ENCODE results near the gene DEXI.
"Not testable (repeated sequence)": the region's sequence is repeated elsewhere in the genome, so short reads cannot be mapped to it uniquely, and the experiment has no call there.

DNA sequence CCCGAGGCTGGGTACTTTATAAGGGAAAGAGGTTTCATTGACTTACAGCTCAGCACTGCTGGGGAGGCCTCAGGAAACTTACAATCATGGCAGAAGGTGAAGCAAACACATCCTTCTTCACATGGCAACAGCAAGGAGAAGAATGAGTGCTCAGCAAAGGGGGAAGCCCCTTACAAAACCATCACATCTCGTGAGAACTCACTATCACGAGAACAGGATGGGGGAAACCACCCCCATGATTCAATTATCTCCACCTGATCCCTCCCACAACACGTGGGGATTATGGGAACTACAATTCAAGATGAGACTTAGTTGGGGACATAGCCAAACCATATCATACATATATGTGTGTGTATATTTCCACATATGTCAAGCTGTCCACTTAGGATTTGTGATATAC, 24.3 kb upstream of the DEXI start:
- TF ChIP-seq, protein P1, sequence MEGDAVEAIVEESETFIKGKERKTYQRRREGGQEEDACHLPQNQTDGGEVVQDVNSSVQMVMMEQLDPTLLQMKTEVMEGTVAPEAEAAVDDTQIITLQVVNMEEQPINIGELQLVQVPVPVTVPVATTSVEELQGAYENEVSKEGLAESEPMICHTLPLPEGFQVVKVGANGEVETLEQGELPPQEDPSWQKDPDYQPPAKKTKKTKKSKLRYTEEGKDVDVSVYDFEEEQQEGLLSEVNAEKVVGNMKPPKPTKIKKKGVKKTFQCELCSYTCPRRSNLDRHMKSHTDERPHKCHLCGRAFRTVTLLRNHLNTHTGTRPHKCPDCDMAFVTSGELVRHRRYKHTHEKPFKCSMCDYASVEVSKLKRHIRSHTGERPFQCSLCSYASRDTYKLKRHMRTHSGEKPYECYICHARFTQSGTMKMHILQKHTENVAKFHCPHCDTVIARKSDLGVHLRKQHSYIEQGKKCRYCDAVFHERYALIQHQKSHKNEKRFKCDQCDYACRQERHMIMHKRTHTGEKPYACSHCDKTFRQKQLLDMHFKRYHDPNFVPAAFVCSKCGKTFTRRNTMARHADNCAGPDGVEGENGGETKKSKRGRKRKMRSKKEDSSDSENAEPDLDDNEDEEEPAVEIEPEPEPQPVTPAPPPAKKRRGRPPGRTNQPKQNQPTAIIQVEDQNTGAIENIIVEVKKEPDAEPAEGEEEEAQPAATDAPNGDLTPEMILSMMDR (IDR thresholded peaks at IDR 0.05; ENCODE audit: insufficient read depth, low read length, poor library complexity, severe bottlenecking): not testable (repeated sequence)
- TF ChIP-seq EZH2phosphoT487 (conservative IDR thresholded peaks at IDR 0.05; ENCODE audit: low read length): not testable (repeated sequence)
